HepG2 (cell line): ENCODE measurements around the gene VASN. TPM values are rescaled to one million over a fixed set of nuclear protein-coding genes. Genes with fewer than 3 reads are reported as not detected.

Experiments
- CBX5 ChIP-seq: sonication (generic); formaldehyde crosslinking; IDR thresholded peaks from 2 replicates; pipeline ENCODE4 v1.4.0; 2020; ENCODE audit warnings: missing genetic modification reagents, borderline replicate concordance
- E2F5 ChIP-seq: sonication (generic); formaldehyde crosslinking; conservative IDR thresholded peaks from 2 replicates; pipeline ENCODE4 v1.4.0; 2020; ENCODE audit warnings: missing genetic modification reagents
- FLYWCH1 ChIP-seq: sonication (generic); formaldehyde crosslinking; IDR thresholded peaks from 2 replicates; pipeline ENCODE4 v1.8.1; 2023; ENCODE audit warnings: mild to moderate bottlenecking, missing genetic modification reagents
- GATAD2A ChIP-seq: IDR thresholded peaks from 2 replicates; pipeline ENCODE4 v1.6.1; 2016
- GPN1 ChIP-seq: sonication (generic); formaldehyde crosslinking; IDR thresholded peaks from 2 replicates; pipeline ENCODE4 v1.5.1; 2020; ENCODE audit warnings: missing genetic modification reagents, borderline replicate concordance
- HDAC6 ChIP-seq: fragments of 200-600 bp; sonication (generic); IDR thresholded peaks from 2 replicates; pipeline ENCODE4 v1.7.0; 2017; ENCODE audit warnings: mild to moderate bottlenecking, antibody characterized with exemption, low read length, low read depth
- HNF4G ChIP-seq, 2 experiments: sonication (generic) in 1 of 2; formaldehyde crosslinking in 1 of 2; IDR thresholded peaks; 2 replicates each; pipeline versions ENCODE4 v1.4.0 to v1.6.1; 2011 to 2020; ENCODE audit warnings: borderline replicate concordance in 2 of 2, low read depth in 2 of 2, mild to moderate bottlenecking in 2 of 2, low read length in 1 of 2, missing genetic modification reagents in 1 of 2, moderate library complexity in 1 of 2
- IKZF5 ChIP-seq: IDR thresholded peaks from 2 replicates; pipeline ENCODE4 v1.6.1; 2018; ENCODE audit warnings: missing genetic modification reagents, mild to moderate bottlenecking, missing compliant biosample characterization
- KDM2A ChIP-seq: sonication (generic); formaldehyde crosslinking; IDR thresholded peaks from 2 replicates; pipeline ENCODE4 v1.4.0; 2020; ENCODE audit warnings: low read depth, missing genetic modification reagents, borderline replicate concordance
- KMT2A ChIP-seq: sonication (generic); formaldehyde crosslinking; IDR thresholded peaks from 2 replicates; pipeline ENCODE4 v1.4.0; 2020; ENCODE audit warnings: missing genetic modification reagents
- KMT2B ChIP-seq: IDR thresholded peaks from 2 replicates; pipeline ENCODE4 v1.6.1; 2016; ENCODE audit warnings: missing genetic modification reagents, missing compliant biosample characterization
- MEF2D ChIP-seq: sonication (generic); formaldehyde crosslinking; IDR thresholded peaks from 2 replicates; pipeline ENCODE4 v1.5.1; 2020; ENCODE audit warnings: mild to moderate bottlenecking, missing genetic modification reagents
- NCOA1 ChIP-seq: sonication (generic); formaldehyde crosslinking; IDR thresholded peaks from 2 replicates; pipeline ENCODE4 v1.9.0; 2021; ENCODE audit warnings: missing genetic modification reagents
- NKX3-1 ChIP-seq: sonication (generic); formaldehyde crosslinking; IDR thresholded peaks from 2 replicates; pipeline ENCODE4 v1.5.0; 2020; ENCODE audit warnings: missing genetic modification reagents
- RERE ChIP-seq: IDR thresholded peaks from 2 replicates; pipeline ENCODE4 v1.6.1; 2016; ENCODE audit warnings: low read depth, missing genetic modification reagents, missing compliant biosample characterization
- XRCC5 ChIP-seq: fragments of 200-400 bp; formaldehyde crosslinking; optimal IDR thresholded peaks from 2 replicates; pipeline ENCODE3; 2017; ENCODE audit warnings: mild to moderate bottlenecking, low read length
- YEATS4 ChIP-seq: sonication (generic); formaldehyde crosslinking; IDR thresholded peaks from 2 replicates; pipeline ENCODE4 v1.4.0; 2020; ENCODE audit warnings: missing genetic modification reagents, borderline replicate concordance
- ZFP36L1 ChIP-seq: sonication (generic); formaldehyde crosslinking; IDR thresholded peaks from 2 replicates; pipeline ENCODE4 v1.8.0; 2022; ENCODE audit warnings: mild to moderate bottlenecking, missing genetic modification reagents, moderate library complexity
- ZMAT3 ChIP-seq: sonication (generic); formaldehyde crosslinking; conservative IDR thresholded peaks from 2 replicates; pipeline ENCODE4 v1.7.0; 2021; ENCODE audit warnings: missing genetic modification reagents
- ZNF225 ChIP-seq: sonication (generic); formaldehyde crosslinking; IDR thresholded peaks from 2 replicates; pipeline ENCODE4 v1.4.0; 2020; ENCODE audit warnings: mild to moderate bottlenecking, missing genetic modification reagents
- ZNF446 ChIP-seq: sonication (generic); formaldehyde crosslinking; IDR thresholded peaks from 2 replicates; pipeline ENCODE4 v1.5.0; 2020; ENCODE audit warnings: mild to moderate bottlenecking, missing genetic modification reagents
- ZNF598 ChIP-seq: sonication (generic); formaldehyde crosslinking; IDR thresholded peaks from 2 replicates; pipeline ENCODE4 v1.5.1; 2020; ENCODE audit warnings: mild to moderate bottlenecking, missing genetic modification reagents, borderline replicate concordance
- ZNF629 ChIP-seq: sonication (generic); formaldehyde crosslinking; conservative IDR thresholded peaks from 2 replicates; pipeline ENCODE4 v1.5.0; 2020; ENCODE audit warnings: missing genetic modification reagents
- polyA plus RNA-seq, 8 experiments: library from polyadenylated mRNA; depleted of rRNA in 3 of 8; stranded (reverse) in 7 of 8; unstranded in 1 of 8; fragments of >200 nt; fragmentation: Illumina TruSeq in 4 of 8; extraction: Trizol in 4 of 8; gene quantifications; 2 replicates each; pipeline versions ENCODE4 v1.2.1 to v1.2.3, GENCODE V29; 2011 to 2016; ENCODE audit warnings: low read depth in 4 of 8, missing spikeins in 1 of 8, mixed read lengths in 1 of 8; ENCODE audit not compliant: insufficient read depth in 1 of 8
- total RNA-seq, 5 experiments: library from RNA; depleted of rRNA; stranded (reverse); fragments of >200 nt; fragmentation: Illumina TruSeq; extraction: Trizol; gene quantifications; 2 replicates each; pipeline ENCODE4 v1.2.3, GENCODE V29; 2016; ENCODE audit warnings: low read depth in 1 of 5

VASN gene
- total and polyA plus RNA-seq, 2 of the 13 experiments (the other 11 are each of a cell fraction or from before 2014, with no cell fraction given): 8.4 to 18.2 TPM

GRCh38 chr16:4402439-4403132, 30.9 kb downstream of the VASN start (continued):
- TF ChIP-seq ZMAT3 (CRISPR knock-in tag): 0 out of 2 replicates have a peak, but pooled peaks have one; percentile 32
- TF ChIP-seq ZNF225: no peak
- TF ChIP-seq IKZF5: 0 out of 2 replicates have a peak, but pooled peaks have one; percentile 34
- no peak for TF ChIP-seq GATAD2A (CRISPR knock-in tag)
- peak; percentile 69; the same call in 1 of the 2 replicates for TF ChIP-seq MEF2D
- no peak for TF ChIP-seq NCOA1 (CRISPR knock-in tag)
- TF ChIP-seq HDAC6: no peak
- peak; percentile 78; the same call in 1 of the 2 replicates for TF ChIP-seq KDM2A (CRISPR knock-in tag)
- TF ChIP-seq ZFP36L1 (CRISPR knock-in tag): no peak
- no peak for TF ChIP-seq ZNF598 (CRISPR knock-in tag)
- peak; percentile 19; the same call in 1 of the 2 replicates for TF ChIP-seq YEATS4
- TF ChIP-seq ZNF629 (CRISPR knock-in tag): 0 out of 2 replicates have a peak, but pooled peaks have one; percentile 16
- no peak for TF ChIP-seq FLYWCH1
- no peak for TF ChIP-seq E2F5 (CRISPR knock-in tag)
- TF ChIP-seq KMT2A: no peak
- TF ChIP-seq KMT2B: no peak
- no peak for TF ChIP-seq ZNF446 (CRISPR knock-in tag)
- peak; percentile 53 for TF ChIP-seq XRCC5
- TF ChIP-seq HNF4G (IDR thresholded peaks at IDR 0.05; ENCODE audit: borderline replicate concordance, low read depth, low read length): no peak
- TF ChIP-seq HNF4G (CRISPR knock-in tag; IDR thresholded peaks at IDR 0.05; ENCODE audit: borderline replicate concordance, low read depth): no peak
- TF ChIP-seq GPN1 (CRISPR knock-in tag): no peak
- TF ChIP-seq CBX5 (CRISPR knock-in tag): peak; percentile 24; the same call in 1 of the 2 replicates
- TF ChIP-seq RERE (CRISPR knock-in tag): no peak
- TF ChIP-seq NKX3-1: no peak
